Left lung (tissue), 10 donors: Measurements from ENCODE around the gene GPC1. TPM values are rescaled to one million over a fixed set of nuclear protein-coding genes. Genes with fewer than 3 reads are reported as not detected.

Experiments
- ATAC-seq: fragments of 200-7000 bp; cut with Tn5 transposase; one replicate; pipeline ENCODE4 v1.9.1; 2020; ENCODE audit warnings: moderate library complexity
- DNase-seq, 4 donors: peaks; one replicate each; pipeline ENCODE4 v3.0.0-alpha.2; 2013 to 2020
- H3K27ac ChIP-seq, 2 donors: fragments of 200-600 bp; sonication (generic) in 1 of 2; one replicate each; pipeline versions ENCODE4 v1.5.0 to v1.8.0; 2020 to 2021
- H3K27me3 ChIP-seq, 2 donors: fragments of 200-600 bp; sonication (generic) in 1 of 2; one replicate each; pipeline versions ENCODE4 v1.5.0 to v1.8.0; 2020 to 2021
- H3K36me3 ChIP-seq, 2 donors: fragments of 200-600 bp; sonication (generic) in 1 of 2; one replicate each; pipeline versions ENCODE4 v1.5.0 to v1.8.0; 2020 to 2021
- H3K4me1 ChIP-seq, 2 donors: fragments of 200-600 bp; one replicate each; pipeline ENCODE4 v1.8.0; 2021
- H3K4me3 ChIP-seq, 2 donors: fragments of 200-600 bp; sonication (generic) in 1 of 2; one replicate each; pipeline versions ENCODE4 v1.5.0 to v1.8.0; 2020 to 2021; ENCODE audit warnings: mild to moderate bottlenecking in 1 of 2
- H3K9me3 ChIP-seq, 2 donors: fragments of 200-600 bp; sonication (generic) in 1 of 2; one replicate each; pipeline versions ENCODE4 v1.5.0 to v1.8.0; 2020 to 2021
- CTCF ChIP-seq, 2 donors: fragments of 200-600 bp; sonication (generic) in 1 of 2; IDR thresholded peaks; one replicate each; pipeline versions ENCODE4 v1.5.0 to v1.8.0; 2021; ENCODE audit warnings: antibody characterized with exemption in 2 of 2
- intact Hi-C, 2 donors: fragments of 100-400 bp; cut with DNase I; formaldehyde crosslinking; loops; one replicate each; pipeline versions ENCODE4 v1.11.2 to v1.14.2; 2022
- polyA plus RNA-seq, 6 donors: library from polyadenylated mRNA; unstranded; fragments of 120-200 nt; gene quantifications; one replicate each; pipeline ENCODE4 v1.2.1, GENCODE V29; 2013; ENCODE audit not compliant: insufficient read length in 6 of 6
- total RNA-seq, 2 donors: library from RNA; stranded (reverse); fragmentation: NEBNext Ultra II Directional; extraction: Animal tissue kit (Norgen Biotek cat#: 25700); gene quantifications; one replicate each; pipeline ENCODE4 v1.2.1, GENCODE V29; 2021
- donor health status: DM: no; HTN: yes; CAD: no.
- donor health status: DM: no; HTN: no; CAD: no.

The GPC1 gene
- total and polyA plus RNA-seq, 8 donors, result 24.6 to 63.4 (median 45.3) TPM

GRCh38 chr2:240458044-240458899 lies 22.8 kb downstream of the GPC1 start:
- H3K4me3 ChIP-seq, result no peak overlapping the region
- intact Hi-C loops, result no loop called here
- no peaks in the 10 kb centered on the region for H3K4me1 ChIP-seq
- H3K9me3 ChIP-seq, result no peaks in the 10 kb centered on the region
- ATAC-seq, result no peak
- no peak for TF ChIP-seq CTCF (IDR thresholded peaks at IDR 0.05)
- H3K36me3 ChIP-seq, result no peaks in the 10 kb centered on the region
- peaks cover 10 to 64% of the 10 kb centered on the region in 2 donors for H3K27me3 ChIP-seq
- DNase-seq, result peak in 1 of 4 donors; percentile 59
- no peak overlapping the region for H3K27ac ChIP-seq

GRCh38 chr2:240458900-240459391 lies 23.5 kb downstream of the GPC1 start:
- TF ChIP-seq CTCF (IDR thresholded peaks at IDR 0.05), result no peak
- Histone ChIP-seq H3K4me1 (no peaks in the 10 kb centered on the region), H3K27me3 (peaks cover 8 to 58% of the 10 kb centered on the region in 2 donors), H3K4me3 (no peak overlapping the region), H3K9me3 (no peaks in the 10 kb centered on the region), H3K36me3 (no peaks in the 10 kb centered on the region), H3K27ac (no peak overlapping the region)
- peak in 1 of 4 donors; percentile 79 for DNase-seq
- intact Hi-C loops, result no loop called here
- ATAC-seq, result no peak

GRCh38 chr2:240459401-240460252 lies 24.2 kb downstream of the GPC1 start:
- Histone ChIP-seq H3K27me3 (peaks cover 1 to 51% of the 10 kb centered on the region in 2 donors), H3K36me3 (no peaks in the 10 kb centered on the region), H3K9me3 (no peaks in the 10 kb centered on the region), H3K27ac (no peak overlapping the region), H3K4me3 (no peak overlapping the region), H3K4me1 (no peaks in the 10 kb centered on the region)
- peak in 2 of 4 donors; percentile 24 to 73 for DNase-seq
- intact Hi-C loops, result no loop called here
- TF ChIP-seq CTCF (IDR thresholded peaks at IDR 0.05), result no peak
- no peak for ATAC-seq

DNA sequence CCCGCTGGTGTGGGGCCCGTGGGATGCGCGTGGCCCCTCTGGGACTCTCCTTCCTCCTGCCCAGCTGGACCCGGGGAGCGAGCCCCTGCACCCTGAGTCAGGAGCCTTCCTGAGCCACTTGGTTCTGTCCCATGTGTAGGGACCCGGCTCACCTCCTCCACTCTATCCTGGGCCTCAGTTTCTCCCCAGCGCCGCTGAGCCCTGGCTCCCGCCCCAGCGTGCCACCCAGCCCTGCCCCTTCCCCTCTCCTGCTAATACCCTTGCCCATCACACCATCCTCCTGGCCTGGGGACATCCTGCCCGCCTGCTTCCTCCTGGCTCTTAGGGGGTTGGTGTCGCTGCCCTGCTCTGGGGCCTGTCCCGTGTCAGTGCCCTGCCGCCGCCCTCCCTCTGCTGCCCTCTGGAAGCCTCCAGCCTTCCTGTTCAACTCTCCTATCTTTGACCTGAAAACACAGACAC lies 24.8 kb downstream of the GPC1 start:
- no peaks in the 10 kb centered on the region for H3K4me1 ChIP-seq
- intact Hi-C loops, result no loop called here
- no peak for TF ChIP-seq CTCF (IDR thresholded peaks at IDR 0.05)
- no peaks in the 10 kb centered on the region for H3K36me3 ChIP-seq
- DNase-seq (peak in 1 of 4 donors; percentile 24), ATAC-seq (no peak)
- H3K27ac ChIP-seq, result no peak overlapping the region
- peaks cover 0 to 44% of the 10 kb centered on the region in 2 donors for H3K27me3 ChIP-seq
- no peaks in the 10 kb centered on the region for H3K9me3 ChIP-seq
- no peak overlapping the region for H3K4me3 ChIP-seq
